T47D (cell line): ENCODE results near the gene DKK3.

Experiments used
- DNase-seq, 2 experiments: peaks; one replicate each; pipeline versions ENCODE4 v3.0.0 to v3.0.0-alpha.2; 2011 to 2012; ENCODE audit warnings: low read depth in 1 of 2, low spot score in 1 of 2
- JUND ChIP-seq: IDR thresholded peaks from 2 replicates; pipeline ENCODE4 v1.6.1; 2012; ENCODE audit warnings: low read depth
- in situ Hi-C: cut with HindIII; loops from 2 replicates; pipeline ENCODE4 v1.10.0; 2016; ENCODE audit warnings: low sequenced_read_pairs, low pct_unique_long_range_greater_than_20kb

DKK3 gene

GRCh38 chr11:11981364-11981763, 27.1 kb downstream of the DKK3 start:
- TF ChIP-seq JUND = no peak
- in situ Hi-C loops = no loop called here
- no peak for DNase-seq

GRCh38 chr11:11980841-11981308, 27.6 kb downstream of the DKK3 start:
- in situ Hi-C loops = no loop called here
- no peak for TF ChIP-seq JUND

GRCh38 chr11:11980200-11980599, 28.2 kb downstream of the DKK3 start:
- in situ Hi-C loops = no loop called here
- no peak for TF ChIP-seq JUND

More at GRCh38 chr11:11980841-11981308, 27.6 kb downstream of the DKK3 start:
- DNase-seq = no peak

GRCh38 chr11:11979488-11980117, 28.8 kb downstream of the DKK3 start:
- in situ Hi-C loops = no loop called here
- DNase-seq = no peak
- no peak for TF ChIP-seq JUND

More at GRCh38 chr11:11980200-11980599, 28.2 kb downstream of the DKK3 start:
- DNase-seq = no peak

GRCh38 chr11:11978792-11979487, 29.5 kb downstream of the DKK3 start:
- in situ Hi-C loops = no loop called here
- no peak for TF ChIP-seq JUND
- DNase-seq = peak in 1 of 2 experiments; percentile 56

- in situ Hi-C loops = no loop called here
- no peak for DNase-seq
- no peak for TF ChIP-seq JUND
Observed at GRCh38 chr11:11978098-11978637, 30.3 kb downstream of the DKK3 start.

- no peak for TF ChIP-seq JUND
- in situ Hi-C loops = no loop called here
- DNase-seq = peak; percentile 23 to 61
Observed at GRCh38 chr11:11977206-11977938, 31.1 kb downstream of the DKK3 start.

GRCh38 chr11:11976481-11977127, 31.8 kb downstream of the DKK3 start:
- TF ChIP-seq JUND = no peak
- in situ Hi-C loops = no loop called here
- DNase-seq = no peak

- TF ChIP-seq JUND = no peak
- no peak for DNase-seq
- in situ Hi-C loops = no loop called here
Observed at GRCh38 chr11:11975201-11976092, 33.0 kb downstream of the DKK3 start.

- no peak for TF ChIP-seq JUND
- in situ Hi-C loops = no loop called here
- no peak for DNase-seq
Observed at GRCh38 chr11:11973866-11974265, 34.6 kb downstream of the DKK3 start.

- in situ Hi-C loops = no loop called here
- no peak for DNase-seq
- TF ChIP-seq JUND = no peak
Observed at GRCh38 chr11:11973361-11973800, 35.0 kb downstream of the DKK3 start.
